HEK293 (cell line): ENCODE results near the gene TAMALIN.
A peak's percentile ranks its signal among the peaks of the same experiment; 100 is the strongest.

Experiments used
- GLIS1 ChIP-seq: fragments of 450-650 bp; formaldehyde crosslinking; IDR thresholded peaks from 2 replicates; pipeline ENCODE4 v1.5.1; 2016; ENCODE audit warnings: missing biosample characterization, missing genetic modification characterization
- GLIS2 ChIP-seq: fragments of 450-650 bp; formaldehyde crosslinking; IDR thresholded peaks from 2 replicates; pipeline ENCODE4 v1.5.1; 2016; ENCODE audit warnings: missing biosample characterization, missing genetic modification characterization
- MYNN ChIP-seq: fragments of 450-650 bp; formaldehyde crosslinking; IDR thresholded peaks from 2 replicates; pipeline ENCODE4 v1.5.1; 2016; ENCODE audit warnings: missing biosample characterization, missing genetic modification characterization, borderline replicate concordance
- PRDM10 ChIP-seq: fragments of 450-650 bp; formaldehyde crosslinking; IDR thresholded peaks from 2 replicates; pipeline ENCODE4 v1.5.1; 2016; ENCODE audit warnings: missing biosample characterization, missing genetic modification characterization
- PRDM6 ChIP-seq: fragments of 450-650 bp; formaldehyde crosslinking; IDR thresholded peaks from 2 replicates; pipeline ENCODE4 v1.5.1; 2017; ENCODE audit warnings: missing biosample characterization, missing genetic modification characterization
- SALL2 ChIP-seq: fragments of 450-650 bp; formaldehyde crosslinking; IDR thresholded peaks from 2 replicates; pipeline ENCODE4 v1.5.0; 2017; ENCODE audit warnings: missing biosample characterization, mild to moderate bottlenecking, missing genetic modification characterization, borderline replicate concordance
- ZFP3 ChIP-seq: fragments of 450-650 bp; formaldehyde crosslinking; IDR thresholded peaks from 2 replicates; pipeline ENCODE4 v1.5.1; 2016; ENCODE audit warnings: low read depth, missing biosample characterization, missing genetic modification characterization
- ZFP41 ChIP-seq: fragments of 450-650 bp; formaldehyde crosslinking; IDR thresholded peaks from 2 replicates; pipeline ENCODE4 v1.5.1; 2016; ENCODE audit warnings: missing biosample characterization, missing genetic modification characterization, borderline replicate concordance
- ZIC2 ChIP-seq: fragments of 450-650 bp; formaldehyde crosslinking; IDR thresholded peaks from 2 replicates; pipeline ENCODE4 v1.5.1; 2016; ENCODE audit warnings: missing biosample characterization, missing genetic modification characterization
- ZNF10 ChIP-seq: fragments of 450-650 bp; formaldehyde crosslinking; IDR thresholded peaks from 2 replicates; pipeline ENCODE4 v1.5.1; 2017; ENCODE audit warnings: missing biosample characterization, missing genetic modification characterization
- ZNF19 ChIP-seq: fragments of 450-650 bp; formaldehyde crosslinking; IDR thresholded peaks from 2 replicates; pipeline ENCODE4; 2016; ENCODE audit warnings: missing biosample characterization, missing genetic modification characterization, low read depth
- ZNF239 ChIP-seq: fragments of 450-650 bp; formaldehyde crosslinking; IDR thresholded peaks from 2 replicates; pipeline ENCODE4 v1.5.1; 2016; ENCODE audit warnings: missing biosample characterization, missing genetic modification characterization
- ZNF274 ChIP-seq, 2 experiments: fragments of 200-500 bp in 1 of 2; fragments of 450-650 bp in 1 of 2; sonication (Bioruptor generic) in 1 of 2; formaldehyde crosslinking in 1 of 2; IDR thresholded peaks; 2 replicates each; pipeline versions ENCODE4 v1.5.1 to v1.6.1; 2014 to 2016; ENCODE audit warnings: borderline replicate concordance in 1 of 2, inconsistent platforms in 1 of 2, low read length in 1 of 2, missing biosample characterization in 1 of 2, missing genetic modification characterization in 1 of 2
- ZNF362 ChIP-seq: fragments of 450-650 bp; formaldehyde crosslinking; IDR thresholded peaks from 2 replicates; pipeline ENCODE4 v1.5.1; 2016; ENCODE audit warnings: missing biosample characterization, missing genetic modification characterization
- ZNF404 ChIP-seq: fragments of 450-650 bp; formaldehyde crosslinking; IDR thresholded peaks from 2 replicates; pipeline ENCODE4 v1.5.1; 2017; ENCODE audit warnings: missing biosample characterization, missing genetic modification characterization
- ZNF501 ChIP-seq: fragments of 450-650 bp; formaldehyde crosslinking; IDR thresholded peaks from 2 replicates; pipeline ENCODE4 v1.5.1; 2016; ENCODE audit warnings: missing biosample characterization, missing genetic modification characterization
- ZNF518A ChIP-seq: fragments of 450-650 bp; formaldehyde crosslinking; conservative IDR thresholded peaks from 2 replicates; pipeline ENCODE4 v1.5.1; 2016; ENCODE audit warnings: low read depth, missing biosample characterization, missing genetic modification characterization
- ZNF521 ChIP-seq: fragments of 450-650 bp; formaldehyde crosslinking; IDR thresholded peaks from 2 replicates; pipeline ENCODE4 v1.5.1; 2017; ENCODE audit warnings: missing biosample characterization, mild to moderate bottlenecking, missing genetic modification characterization
- ZNF560 ChIP-seq: fragments of 450-650 bp; formaldehyde crosslinking; IDR thresholded peaks from 2 replicates; pipeline ENCODE4 v1.5.1; 2017; ENCODE audit warnings: missing biosample characterization, missing genetic modification characterization, borderline replicate concordance
- ZNF600 ChIP-seq: fragments of 450-650 bp; formaldehyde crosslinking; IDR thresholded peaks from 2 replicates; pipeline ENCODE4 v1.5.1; 2016; ENCODE audit warnings: missing biosample characterization, missing genetic modification characterization
- ZNF660 ChIP-seq: fragments of 450-650 bp; IDR thresholded peaks from 2 replicates; pipeline ENCODE4 v1.5.1; 2018; ENCODE audit warnings: missing biosample characterization, mild to moderate bottlenecking, missing genetic modification characterization
- ZNF747 ChIP-seq: fragments of 450-650 bp; formaldehyde crosslinking; IDR thresholded peaks from 2 replicates; pipeline ENCODE4 v1.5.1; 2016; ENCODE audit warnings: missing biosample characterization, missing genetic modification characterization

Gene TAMALIN

GRCh38 chr12:52029685-52030084 is 22.9 kb downstream of the TAMALIN start (continued):
- TF ChIP-seq PRDM6 (tag by site-specific recombination) = no peak
- no peak for TF ChIP-seq ZNF274 (IDR thresholded peaks at IDR 0.05; ENCODE audit: low read length)
- TF ChIP-seq ZNF274 (tag by site-specific recombination; IDR thresholded peaks at IDR 0.05; ENCODE audit: borderline replicate concordance) = no peak
- no peak for TF ChIP-seq ZNF404 (tag by site-specific recombination)
- no peak for TF ChIP-seq ZNF10
- no peak for TF ChIP-seq ZNF239 (tag by site-specific recombination)
- peak; percentile 89 for TF ChIP-seq ZIC2 (tag by site-specific recombination)
- no peak for TF ChIP-seq ZNF362 (tag by site-specific recombination)
- TF ChIP-seq GLIS2 = peak; percentile 73
- no peak for TF ChIP-seq ZFP41 (tag by site-specific recombination)
- no peak for TF ChIP-seq ZNF518A (tag by site-specific recombination)
- TF ChIP-seq ZNF660 (tag by site-specific recombination) = no peak
- TF ChIP-seq ZNF521 (tag by site-specific recombination) = no peak
- TF ChIP-seq ZFP3 (tag by site-specific recombination) = no peak
- peak; percentile 39; the same call in 1 of the 2 replicates for TF ChIP-seq ZNF600 (tag by site-specific recombination)
- TF ChIP-seq ZNF747 (tag by site-specific recombination) = no peak
- TF ChIP-seq GLIS1 = peak; percentile 92
- TF ChIP-seq ZNF560 (tag by site-specific recombination) = no peak
- no peak for TF ChIP-seq SALL2
- TF ChIP-seq MYNN (tag by site-specific recombination) = 0 out of 2 replicates have a peak, but pooled peaks have one; percentile 50
- TF ChIP-seq PRDM10 (tag by site-specific recombination) = no peak
- no peak for TF ChIP-seq ZNF19 (tag by site-specific recombination)
- no peak for TF ChIP-seq ZNF501 (tag by site-specific recombination)
